ENCODE results near the gene RAB3IP. TPM values are rescaled to one million over a fixed set of nuclear protein-coding genes. Genes with fewer than 3 reads are reported as not detected.

Gene RAB3IP, protein sequence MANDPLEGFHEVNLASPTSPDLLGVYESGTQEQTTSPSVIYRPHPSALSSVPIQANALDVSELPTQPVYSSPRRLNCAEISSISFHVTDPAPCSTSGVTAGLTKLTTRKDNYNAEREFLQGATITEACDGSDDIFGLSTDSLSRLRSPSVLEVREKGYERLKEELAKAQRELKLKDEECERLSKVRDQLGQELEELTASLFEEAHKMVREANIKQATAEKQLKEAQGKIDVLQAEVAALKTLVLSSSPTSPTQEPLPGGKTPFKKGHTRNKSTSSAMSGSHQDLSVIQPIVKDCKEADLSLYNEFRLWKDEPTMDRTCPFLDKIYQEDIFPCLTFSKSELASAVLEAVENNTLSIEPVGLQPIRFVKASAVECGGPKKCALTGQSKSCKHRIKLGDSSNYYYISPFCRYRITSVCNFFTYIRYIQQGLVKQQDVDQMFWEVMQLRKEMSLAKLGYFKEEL
- 42.4 TPM for total RNA-seq

DNA sequence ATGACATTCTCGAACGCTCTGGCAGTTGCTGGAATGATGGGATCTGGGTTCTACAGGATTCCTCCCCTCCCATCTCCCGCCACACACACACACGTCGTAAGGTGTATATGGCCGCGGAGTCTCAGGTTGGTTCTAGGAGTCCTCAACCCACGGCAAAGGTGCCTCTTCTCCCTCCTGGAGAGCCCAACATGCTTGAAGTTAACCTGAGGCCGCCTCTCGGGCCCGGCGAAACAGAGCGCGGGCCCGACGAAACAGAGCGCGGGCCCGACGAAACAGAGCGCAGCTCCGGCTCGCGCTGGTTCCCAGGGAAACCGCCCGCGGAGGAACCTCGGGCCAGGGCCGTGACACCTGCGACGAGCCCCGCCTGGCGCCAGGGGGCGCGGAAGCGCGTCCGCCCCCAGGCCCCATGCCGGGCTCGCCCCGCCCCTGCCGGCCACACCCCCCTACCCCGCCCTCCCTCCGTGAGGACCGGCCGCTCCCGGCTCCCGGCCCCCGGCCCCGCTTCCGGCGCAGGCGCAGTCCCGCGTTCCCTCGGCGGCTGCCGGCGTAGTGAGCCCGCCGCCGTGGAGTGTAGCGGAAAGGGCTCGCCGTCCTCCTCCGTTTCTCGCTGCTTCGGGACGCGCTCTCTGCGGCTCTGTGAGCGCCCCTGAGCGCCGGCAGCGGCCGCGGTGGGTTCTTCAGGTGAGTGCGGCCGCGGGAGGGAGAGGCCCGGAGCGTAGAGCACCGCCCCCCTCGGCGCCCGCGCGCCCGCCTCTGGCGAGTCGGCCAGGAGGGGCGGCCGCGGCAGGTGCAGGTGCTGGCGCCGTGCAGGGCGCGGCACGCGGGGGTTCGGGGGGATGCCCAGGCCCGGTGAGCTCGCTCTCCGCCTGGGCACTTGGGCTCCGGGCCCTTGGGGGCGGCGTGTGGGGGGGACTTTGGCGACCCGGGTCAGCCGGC lies at the start of gene RAB3IP:
Gene RAB3IP, plus strand, starts transcription at position 510 of the 936 bp plus-strand sequence. CDS start 16,549 bp downstream, outside the sequence.
- peak; percentile 92 for DNase-seq (ENCODE audit: low spot score)

- no peak for DNase-seq (ENCODE audit: low spot score)
Observed at GRCh38 chr12:69689638-69690037, 49.0 kb upstream of the RAB3IP start.

GRCh38 chr12:69694123-69694522 lies 44.5 kb upstream of the RAB3IP start:
- DNase-seq (ENCODE audit: low spot score): no peak

GRCh38 chr12:69698054-69698453 lies 40.6 kb upstream of the RAB3IP start:
- no peak for DNase-seq (ENCODE audit: low spot score)

DNA sequence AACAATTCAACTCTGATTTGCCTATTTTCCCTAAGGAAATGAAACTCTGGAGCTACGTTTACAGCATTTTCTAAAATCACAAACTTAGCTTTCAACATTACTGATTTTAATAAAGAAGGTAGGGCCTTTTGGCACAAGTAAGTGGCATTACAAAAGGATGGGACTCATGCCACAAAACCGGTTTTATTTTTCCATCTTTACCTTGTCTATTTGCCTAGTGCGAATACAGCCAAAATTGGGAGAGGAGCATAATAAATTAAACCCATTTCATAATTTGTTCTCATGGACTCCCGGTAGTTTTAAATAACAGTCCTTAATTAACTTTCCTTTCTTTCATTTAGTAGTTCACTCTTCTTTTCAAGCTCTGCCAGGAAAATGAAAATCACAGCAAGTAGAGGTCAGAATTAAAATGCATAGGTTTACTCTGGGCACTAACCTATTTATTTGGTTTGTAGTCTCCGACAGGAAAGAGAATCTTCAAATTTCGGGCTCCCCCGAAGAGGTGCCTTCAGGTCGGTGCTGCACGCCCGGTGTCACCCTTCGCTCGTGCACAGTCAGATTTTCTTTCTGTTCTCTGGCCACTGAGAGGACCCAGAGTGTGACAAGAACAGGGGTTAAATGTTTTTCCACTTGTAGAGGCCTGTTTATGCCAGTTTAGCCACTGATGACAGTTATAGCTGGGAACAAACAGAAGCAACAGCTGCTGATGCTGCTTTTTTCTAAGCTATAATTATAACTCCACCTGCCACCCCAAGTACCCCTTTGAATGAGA lies 39.7 kb upstream of the RAB3IP start, which contains the start of gene BEST3:
Gene BEST3, minus strand, starts transcription at position 535 of the 772 bp plus-strand sequence. CDS start 1,505 bp downstream, outside the sequence.
- no peak for DNase-seq (ENCODE audit: low spot score)

DNA sequence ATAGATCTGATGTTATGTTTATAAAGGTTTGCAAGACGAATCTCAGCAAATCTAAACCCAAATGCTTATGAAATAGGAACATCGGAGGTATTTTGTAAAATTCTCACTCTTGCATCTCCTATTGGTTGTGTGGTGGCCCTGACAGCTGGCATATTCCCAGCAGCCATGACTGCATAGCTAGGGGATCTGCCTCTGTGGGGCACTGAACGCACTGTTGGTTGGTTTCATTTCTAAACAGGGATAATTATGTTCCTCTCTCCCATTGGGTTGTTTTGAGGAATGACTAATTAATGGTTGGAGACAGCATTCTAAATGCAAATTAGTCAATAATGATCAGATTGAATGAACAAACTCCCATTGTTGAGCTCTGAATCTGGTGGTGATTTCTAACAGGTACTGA lies 36.8 kb upstream of the RAB3IP start:
- DNase-seq (ENCODE audit: low spot score): no peak

DNA sequence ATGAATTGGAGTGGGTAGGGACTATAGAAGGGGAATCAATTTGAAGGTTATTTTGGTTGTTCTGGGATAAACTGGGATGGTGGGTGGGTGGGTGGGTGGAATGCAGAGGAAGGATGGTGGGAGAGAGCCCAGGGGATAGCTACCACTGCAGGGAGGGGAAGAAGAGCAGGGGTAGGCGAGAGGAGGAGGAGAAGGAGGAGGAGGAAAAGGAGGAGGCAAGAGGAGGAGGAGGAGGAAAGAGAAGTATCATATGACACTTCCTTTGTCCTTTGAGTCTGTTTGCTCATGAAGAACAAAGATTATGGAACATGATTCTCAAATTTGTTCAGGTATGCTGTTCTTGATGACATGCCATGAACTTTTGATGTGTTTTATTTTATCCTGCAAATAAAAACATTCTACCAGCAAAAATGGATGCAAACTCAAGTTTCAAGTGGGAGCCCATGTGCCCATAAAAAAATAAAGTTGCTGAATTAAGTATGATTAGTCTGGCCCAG lies 35.5 kb upstream of the RAB3IP start:
- DNase-seq (ENCODE audit: low spot score): no peak

GRCh38 chr12:69704357-69704756 lies 34.3 kb upstream of the RAB3IP start:
- no peak for DNase-seq (ENCODE audit: low spot score)

DNA sequence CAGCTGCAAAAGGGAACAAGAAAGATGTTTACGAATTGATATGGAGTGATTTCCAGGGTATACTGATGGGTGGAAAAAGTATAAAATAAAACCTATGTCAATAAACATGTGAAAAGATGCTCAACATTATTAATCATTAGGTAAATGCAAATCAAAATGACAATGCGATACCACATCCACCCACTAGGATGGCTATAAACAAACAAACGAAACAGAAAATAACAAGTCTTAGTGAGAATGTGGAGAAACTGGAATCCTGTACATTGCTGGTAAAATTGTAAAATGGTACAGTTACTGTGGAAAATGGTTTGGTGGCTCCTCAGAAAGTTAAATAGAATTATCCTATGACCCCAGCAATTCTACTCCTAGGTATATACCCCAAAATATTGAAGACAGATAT lies 30.0 kb upstream of the RAB3IP start:
- no peak for DNase-seq (ENCODE audit: low spot score)

- DNase-seq (ENCODE audit: low spot score): no peak
Observed at GRCh38 chr12:69712826-69713225, 25.8 kb upstream of the RAB3IP start.

- no peak for DNase-seq (ENCODE audit: low spot score)
Observed at GRCh38 chr12:69714542-69714941, 24.1 kb upstream of the RAB3IP start.

DNA sequence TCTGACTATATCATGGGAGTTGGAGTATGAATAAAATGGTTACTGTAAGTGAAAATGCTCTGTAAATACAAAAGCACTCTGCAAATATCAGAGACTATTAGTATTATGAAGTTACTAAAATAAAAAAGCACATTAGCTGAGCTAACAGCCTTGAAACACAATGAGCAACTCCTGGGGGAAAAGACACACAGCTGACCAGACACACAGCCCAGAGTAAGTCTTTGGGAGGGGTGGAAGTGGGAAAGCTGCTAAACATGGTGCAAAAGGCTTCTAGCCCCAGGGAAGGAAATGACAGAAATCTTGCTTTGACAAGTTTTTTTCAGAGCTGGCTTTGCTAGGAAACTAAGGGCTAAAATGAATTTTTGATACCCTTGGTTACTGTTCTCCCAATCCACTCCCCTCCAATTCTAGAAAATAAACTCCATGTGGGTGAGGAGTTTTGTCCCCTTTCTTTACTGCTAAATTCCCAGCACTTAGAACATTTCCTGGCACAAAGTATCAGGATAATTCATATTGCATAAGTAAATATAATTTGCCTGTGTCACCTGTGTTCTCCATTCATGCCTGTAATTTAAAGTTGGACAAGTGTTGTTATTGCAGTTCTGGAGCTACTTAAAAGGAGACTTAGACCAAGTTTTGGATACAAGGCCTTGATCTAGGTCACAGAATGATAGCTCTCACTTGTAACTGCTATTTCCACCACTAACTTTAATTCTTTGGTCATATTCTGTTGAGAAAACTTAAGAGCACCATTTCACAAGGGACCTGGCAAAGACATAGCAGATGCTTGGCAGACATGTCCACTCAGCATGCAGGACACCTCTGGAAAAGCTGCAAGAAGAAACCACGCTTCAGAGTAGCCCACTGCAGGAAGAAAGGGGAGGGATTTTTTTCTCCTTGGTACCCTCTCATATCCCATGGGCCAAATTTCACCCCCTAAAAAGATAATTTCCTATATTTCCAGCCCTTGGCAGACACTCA lies 19.0 kb upstream of the RAB3IP start:
- DNase-seq (ENCODE audit: low spot score): no peak

DNA sequence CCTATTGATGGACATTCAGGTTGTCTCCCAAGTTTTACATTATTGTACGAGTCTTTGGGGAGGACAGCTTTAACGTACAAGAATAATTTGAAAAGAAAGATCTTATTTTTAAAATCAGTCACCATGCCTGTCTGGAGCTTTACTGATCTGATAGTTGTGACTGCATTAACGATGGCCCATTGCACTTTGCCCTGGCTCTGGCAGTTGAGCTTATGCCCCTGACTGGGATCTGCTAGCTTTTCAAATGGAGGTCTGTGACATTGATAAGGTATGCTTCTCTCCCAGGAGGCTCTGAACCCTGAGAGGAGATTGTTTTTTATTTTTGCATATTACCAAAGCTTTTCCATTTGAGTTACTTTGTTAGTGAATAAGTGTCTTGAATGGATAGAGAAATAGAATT lies 17.9 kb upstream of the RAB3IP start:
- no peak for DNase-seq (ENCODE audit: low spot score)

DNA sequence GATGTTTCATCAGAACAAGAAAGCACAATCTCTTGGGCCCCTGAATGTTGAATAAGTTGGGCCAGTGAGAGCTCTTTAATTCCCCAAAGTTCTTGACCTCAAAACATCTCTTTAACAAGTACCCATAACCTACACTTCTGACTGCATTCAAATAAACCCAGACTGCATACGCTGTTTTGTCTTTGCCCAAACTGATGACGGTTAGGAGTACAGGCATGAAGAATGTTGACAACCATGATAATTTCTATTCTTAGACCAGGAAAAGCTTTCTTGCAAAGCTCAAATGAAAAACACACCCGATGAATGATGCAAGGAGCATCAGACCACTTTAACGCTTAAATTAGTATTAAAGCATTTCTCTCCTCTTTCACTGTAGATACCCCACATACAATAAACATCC lies 11.7 kb upstream of the RAB3IP start:
- no peak for DNase-seq (ENCODE audit: low spot score)

GRCh38 chr12:69732088-69732487 lies 6.6 kb upstream of the RAB3IP start:
- DNase-seq (ENCODE audit: low spot score): no peak

DNA sequence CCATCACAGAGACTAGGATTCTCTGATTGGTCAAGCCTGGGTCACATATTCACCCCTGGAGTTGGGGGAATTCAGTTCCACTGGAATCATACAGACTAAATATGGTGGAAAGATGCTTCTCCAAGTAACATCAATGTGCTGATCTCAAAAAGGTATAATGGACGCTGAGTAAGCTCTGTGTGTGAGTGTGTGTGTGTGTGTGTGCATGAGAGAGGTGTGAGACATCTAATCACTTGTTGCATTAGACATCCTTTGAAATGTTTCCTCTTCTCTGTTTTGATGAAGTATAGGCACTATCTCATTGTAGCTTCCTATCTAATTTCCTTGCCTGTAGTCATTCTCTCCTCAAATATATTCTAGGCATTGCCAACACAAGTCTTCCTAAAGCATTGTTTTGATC lies 5.0 kb upstream of the RAB3IP start:
- no peak for DNase-seq (ENCODE audit: low spot score)

- DNase-seq (ENCODE audit: low spot score): peak; percentile 42
Observed at GRCh38 chr12:69739287-69740191, 879 bp downstream of the RAB3IP start.

GRCh38 chr12:69744109-69744508 lies 5.4 kb downstream of the RAB3IP start:
- no peak for DNase-seq (ENCODE audit: low spot score)

DNA sequence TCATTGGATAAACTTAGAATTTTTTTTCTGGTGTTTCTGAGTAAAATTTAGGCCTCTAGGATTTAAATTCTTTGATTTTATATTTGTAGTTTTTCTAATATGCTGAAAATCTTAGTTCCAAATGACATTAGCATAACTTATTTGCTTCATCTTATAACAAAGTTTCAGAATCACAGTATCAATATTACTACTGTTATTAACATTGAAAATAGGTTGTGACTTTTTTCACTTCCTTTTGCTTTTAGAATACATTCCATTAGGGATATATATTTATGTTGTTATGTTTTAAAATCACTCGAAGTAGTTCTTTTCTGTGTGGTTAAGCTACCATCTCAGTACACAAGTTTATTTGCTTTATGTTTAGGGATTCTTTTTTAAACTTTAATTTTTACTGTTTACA lies 12.8 kb downstream of the RAB3IP start:
- DNase-seq (ENCODE audit: low spot score): no peak
